Activated T-cell treated with anti-CD3 and anti-CD28 coated beads for 1 hour (primary cell): ENCODE measurements around the gene HIGD1A.
A peak's percentile ranks its signal among the peaks of the same experiment; 100 is the strongest.

Experiments
- DNase-seq: peaks from one replicate; pipeline ENCODE4 v3.0.0-alpha.2; 2020; ENCODE audit warnings: low read depth

HIGD1A gene

GRCh38 chr3:42753757-42754156 is 50.5 kb downstream of the HIGD1A start:
- DNase-seq = no peak

GRCh38 chr3:42752961-42753360 is 51.3 kb downstream of the HIGD1A start:
- no peak for DNase-seq

DNA sequence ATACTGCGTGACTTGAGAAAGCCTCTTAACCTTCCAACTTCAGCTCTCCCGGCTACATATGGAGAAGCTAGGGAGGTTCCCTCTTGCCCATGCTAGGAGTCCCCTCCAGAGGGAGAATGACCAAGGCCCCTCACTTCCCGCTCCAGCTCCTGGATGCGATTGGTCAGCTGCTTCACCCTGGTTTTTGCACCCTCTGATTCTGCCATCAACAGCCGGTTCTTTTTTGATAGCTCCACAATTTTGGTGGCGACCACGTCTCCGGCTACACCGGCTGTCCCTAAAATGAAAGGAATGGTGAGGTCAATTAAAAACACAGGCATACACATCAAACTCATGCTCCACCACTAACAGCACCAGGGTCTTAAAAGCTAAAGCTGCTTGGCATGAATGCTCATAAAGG is 51.8 kb downstream of the HIGD1A start:
- no peak for DNase-seq

DNA sequence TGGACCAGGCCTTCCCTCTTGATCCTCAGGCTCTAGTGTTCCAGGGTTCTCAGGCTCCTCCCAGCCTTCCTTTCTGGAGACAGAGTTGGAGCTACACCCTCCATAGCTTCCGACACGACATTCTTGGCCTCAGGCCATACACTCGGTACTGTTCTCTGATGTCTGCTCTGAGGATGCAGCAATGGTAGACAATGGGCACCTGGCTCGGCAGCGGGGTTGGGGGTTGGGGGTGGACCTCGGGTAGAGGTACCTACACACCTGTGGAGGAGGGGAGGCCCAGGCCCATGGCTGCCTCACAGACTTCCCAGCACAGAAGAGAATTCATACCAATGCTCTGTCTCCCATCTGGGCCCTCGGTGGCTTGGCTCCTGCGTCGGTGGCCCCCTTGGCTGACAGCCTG is 52.7 kb downstream of the HIGD1A start:
- no peak for DNase-seq

GRCh38 chr3:42750834-42751233 is 53.5 kb downstream of the HIGD1A start:
- DNase-seq = no peak

- DNase-seq = no peak
Observed at GRCh38 chr3:42749753-42750231, 54.5 kb downstream of the HIGD1A start.

- no peak for DNase-seq
Observed at GRCh38 chr3:42749025-42749752, 55.1 kb downstream of the HIGD1A start.

- peak; percentile 6 for DNase-seq
Observed at GRCh38 chr3:42747581-42747980, 56.7 kb downstream of the HIGD1A start.

GRCh38 chr3:42746455-42747450 is 57.5 kb downstream of the HIGD1A start:
- DNase-seq = no peak

GRCh38 chr3:42745776-42746454 is 58.4 kb downstream of the HIGD1A start:
- no peak for DNase-seq

- no peak for DNase-seq
Observed at GRCh38 chr3:42745291-42745745, 59.0 kb downstream of the HIGD1A start.

GRCh38 chr3:42743204-42743995 is 60.9 kb downstream of the HIGD1A start:
- no peak for DNase-seq

- no peak for DNase-seq
Observed at GRCh38 chr3:42742688-42743087, 61.6 kb downstream of the HIGD1A start.

DNA sequence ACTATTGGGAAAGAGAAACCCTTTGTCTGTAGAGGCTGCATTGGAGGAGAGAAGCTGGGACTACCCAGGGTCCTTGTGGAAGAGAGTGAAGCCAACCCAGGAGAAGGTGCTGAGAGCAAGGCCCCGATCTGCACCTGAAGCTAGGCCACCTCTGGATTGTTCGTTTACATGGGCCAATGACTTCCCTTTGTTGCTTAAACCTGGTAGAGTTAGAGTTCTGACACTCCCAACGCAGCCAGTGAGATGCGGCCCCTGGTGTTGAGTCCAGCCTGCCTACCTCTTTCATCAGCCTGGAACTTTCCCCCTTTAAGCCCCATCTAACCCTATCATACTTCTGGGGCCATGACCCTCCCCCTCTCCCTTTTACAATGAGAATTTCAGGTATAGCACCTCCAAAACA is 62.0 kb downstream of the HIGD1A start:
- no peak for DNase-seq

DNA sequence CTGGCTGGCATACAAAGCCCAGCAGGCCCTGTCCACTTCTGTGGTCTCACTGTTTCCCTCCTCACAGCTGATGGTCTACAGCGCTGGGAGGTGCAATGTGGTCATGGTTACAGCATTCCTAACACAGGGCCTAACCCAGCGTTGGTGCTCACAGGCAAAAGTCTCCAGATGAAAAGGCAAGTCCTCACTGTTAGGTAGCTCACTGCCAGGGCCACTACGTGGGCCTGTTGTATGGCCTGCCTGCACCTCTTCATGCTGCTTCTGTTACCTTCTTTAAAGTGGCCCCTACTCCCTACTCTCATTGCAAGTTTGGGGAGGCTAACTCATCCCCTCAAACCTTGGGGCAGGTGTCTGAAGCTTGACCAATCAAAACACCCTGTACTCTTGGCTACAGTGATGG is 62.5 kb downstream of the HIGD1A start:
- no peak for DNase-seq

- DNase-seq = no peak
Observed at GRCh38 chr3:42739401-42740158, 64.7 kb downstream of the HIGD1A start.

DNA sequence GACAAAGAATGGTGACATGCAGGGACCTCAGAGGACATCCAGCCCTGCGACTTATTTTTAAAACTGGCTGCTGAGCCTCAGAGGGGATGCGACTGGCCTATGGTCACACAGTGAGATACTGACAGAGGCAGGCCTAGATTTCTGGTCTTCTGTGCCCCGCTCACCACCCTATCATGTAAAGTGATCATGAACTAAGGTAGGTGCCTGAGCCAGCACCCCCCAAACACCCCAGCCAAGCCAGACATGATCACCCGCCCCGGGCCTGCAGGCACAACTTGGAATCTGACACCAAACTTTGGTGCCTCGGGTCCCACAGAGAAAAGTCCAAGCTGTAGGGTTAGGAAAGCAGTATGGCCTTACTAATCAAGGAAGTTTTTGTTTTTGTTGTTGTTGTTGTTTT is 67.8 kb downstream of the HIGD1A start:
- DNase-seq = no peak

- no peak for DNase-seq
Observed at GRCh38 chr3:42736081-42736480, 68.2 kb downstream of the HIGD1A start.

DNA sequence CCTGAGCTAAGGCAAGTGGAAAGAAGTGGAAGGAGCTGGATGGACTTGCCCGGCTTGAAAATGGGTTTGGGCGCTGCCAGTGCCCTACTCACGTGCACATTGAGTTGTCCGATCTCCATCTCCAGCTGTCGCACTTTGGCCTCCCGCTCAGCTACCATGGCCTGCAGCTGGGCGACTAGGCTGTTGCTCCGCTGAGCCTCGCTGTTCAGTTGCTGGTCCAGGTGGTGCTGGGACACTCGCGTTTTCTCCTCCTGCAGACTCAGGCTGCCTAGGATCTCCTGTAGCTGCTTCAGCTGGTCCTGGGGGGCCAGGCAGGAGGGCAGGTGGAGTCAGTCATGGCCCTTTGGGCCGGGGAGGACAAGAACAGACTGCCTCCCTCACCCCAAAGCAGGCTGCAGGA is 68.7 kb downstream of the HIGD1A start:
- DNase-seq = no peak

DNA sequence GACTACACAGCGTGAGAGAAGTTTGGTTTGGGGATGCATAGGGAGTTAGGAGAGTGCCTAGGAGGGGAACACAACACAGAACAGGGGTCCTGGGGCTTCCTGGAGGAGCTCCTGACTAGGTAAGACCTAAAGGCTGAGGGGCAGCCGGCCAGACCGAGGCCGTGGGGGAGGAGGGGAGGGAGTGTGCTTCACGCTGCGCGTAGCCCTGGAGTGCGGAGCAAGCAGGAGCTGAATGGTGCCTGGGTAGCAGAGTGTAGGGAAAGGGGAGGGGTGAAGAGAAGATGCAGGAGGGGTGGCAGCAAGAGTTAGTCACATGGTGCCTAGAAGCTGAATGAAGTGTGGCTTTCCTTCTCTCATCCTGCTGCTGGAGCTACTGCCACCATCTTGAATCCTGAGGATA is 69.3 kb downstream of the HIGD1A start:
- DNase-seq = no peak
